ENCODE measurements around the gene PNPO.

DNA sequence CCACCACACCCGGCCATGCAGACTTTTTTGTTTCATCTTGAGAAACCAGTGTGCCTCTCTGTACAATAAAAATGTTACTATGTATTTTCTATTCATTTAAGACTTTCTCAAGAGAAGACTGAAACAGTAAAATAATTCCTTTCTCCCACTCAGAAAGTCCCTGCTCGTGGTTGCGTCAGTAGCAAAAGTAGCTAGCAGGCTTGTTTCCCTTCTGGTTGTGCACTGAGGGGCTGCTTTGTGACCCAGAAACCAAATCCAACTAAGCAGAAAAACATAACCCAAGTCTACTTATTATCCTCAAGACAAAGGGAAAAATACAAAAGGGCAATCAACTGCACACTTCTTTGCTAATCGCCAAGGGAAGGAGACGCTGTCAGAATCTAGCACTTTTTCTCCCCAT lies 3.4 kb upstream of the PNPO start:
- TF ChIP-seq, protein P1, sequence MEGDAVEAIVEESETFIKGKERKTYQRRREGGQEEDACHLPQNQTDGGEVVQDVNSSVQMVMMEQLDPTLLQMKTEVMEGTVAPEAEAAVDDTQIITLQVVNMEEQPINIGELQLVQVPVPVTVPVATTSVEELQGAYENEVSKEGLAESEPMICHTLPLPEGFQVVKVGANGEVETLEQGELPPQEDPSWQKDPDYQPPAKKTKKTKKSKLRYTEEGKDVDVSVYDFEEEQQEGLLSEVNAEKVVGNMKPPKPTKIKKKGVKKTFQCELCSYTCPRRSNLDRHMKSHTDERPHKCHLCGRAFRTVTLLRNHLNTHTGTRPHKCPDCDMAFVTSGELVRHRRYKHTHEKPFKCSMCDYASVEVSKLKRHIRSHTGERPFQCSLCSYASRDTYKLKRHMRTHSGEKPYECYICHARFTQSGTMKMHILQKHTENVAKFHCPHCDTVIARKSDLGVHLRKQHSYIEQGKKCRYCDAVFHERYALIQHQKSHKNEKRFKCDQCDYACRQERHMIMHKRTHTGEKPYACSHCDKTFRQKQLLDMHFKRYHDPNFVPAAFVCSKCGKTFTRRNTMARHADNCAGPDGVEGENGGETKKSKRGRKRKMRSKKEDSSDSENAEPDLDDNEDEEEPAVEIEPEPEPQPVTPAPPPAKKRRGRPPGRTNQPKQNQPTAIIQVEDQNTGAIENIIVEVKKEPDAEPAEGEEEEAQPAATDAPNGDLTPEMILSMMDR (IDR thresholded peaks at IDR 0.05), result no peak
- TF ChIP-seq EP300 (IDR thresholded peaks at IDR 0.05) (no peak), POLR2A (IDR thresholded peaks at IDR 0.05) (no peak), POLR2AphosphoS5 (IDR thresholded peaks at IDR 0.05) (no peak)
